Activated T-helper 17 cell treated with anti-CD3 and anti-CD28 coated beads, Interleukin-2, amount 50 U/mL, for 72 hours (primary cell): ENCODE measurements around the gene ACSL3. TPM values are rescaled to one million over a fixed set of nuclear protein-coding genes. Genes with fewer than 3 reads are reported as not detected.
"Not testable (repeated sequence)": the region's sequence is repeated elsewhere in the genome, so short reads cannot be mapped to it uniquely, and the experiment has no call there.

Experiments used
- ATAC-seq: fragments of 150-1000 bp; cut with Tn5 transposase; replicated peaks from 2 replicates; pipeline ENCODE4 v1.10.0; 2021; ENCODE audit warnings: mild to moderate bottlenecking, moderate library complexity
- H3K27ac Mint-ChIP-seq: one replicate; pipeline ENCODE4 v1.8.0; 2022; ENCODE audit warnings: mixed read lengths
- H3K27me3 Mint-ChIP-seq: one replicate; pipeline ENCODE4 v1.8.0; 2022; ENCODE audit warnings: mixed read lengths
- H3K36me3 Mint-ChIP-seq: one replicate; pipeline ENCODE4 v1.8.0; 2022; ENCODE audit warnings: low read depth, mild to moderate bottlenecking, mixed read lengths
- H3K4me1 Mint-ChIP-seq: one replicate; pipeline ENCODE4 v1.8.0; 2022; ENCODE audit warnings: mixed read lengths
- H3K4me3 Mint-ChIP-seq: one replicate; pipeline ENCODE4 v1.8.0; 2022; ENCODE audit warnings: mild to moderate bottlenecking, mixed read lengths
- H3K9me3 Mint-ChIP-seq: one replicate; pipeline ENCODE4 v1.8.0; 2022; ENCODE audit warnings: mixed read lengths
- total RNA-seq, 2 donors: library from RNA; stranded (reverse); gene quantifications; one replicate each; pipeline ENCODE4 v1.2.3, GENCODE V29; 2022

ACSL3 gene
- total RNA-seq, 2 donors from 2014 or later, result 12.9 to 32.6 TPM

GRCh38 chr2:222865301-222865700, 4.5 kb downstream of the ACSL3 start:
- ATAC-seq, result no peak
- H3K4me1 Mint-ChIP-seq, result peaks cover 11% of the 10 kb centered on the region
- no peak overlapping the region for H3K27ac Mint-ChIP-seq
- no peaks in the 10 kb centered on the region for H3K9me3 Mint-ChIP-seq
- H3K27me3 Mint-ChIP-seq, result no peaks in the 10 kb centered on the region
- H3K36me3 Mint-ChIP-seq, result no peaks in the 10 kb centered on the region
- no peak overlapping the region for H3K4me3 Mint-ChIP-seq

GRCh38 chr2:222866358-222866960, 5.6 kb downstream of the ACSL3 start:
- no peak overlapping the region for H3K27ac Mint-ChIP-seq
- H3K9me3 Mint-ChIP-seq, result no peaks in the 10 kb centered on the region

GRCh38 chr2:222868560-222869251, 7.9 kb downstream of the ACSL3 start:
- not testable (repeated sequence) for H3K36me3 Mint-ChIP-seq, ATAC-seq, H3K27me3 Mint-ChIP-seq, H3K4me1 Mint-ChIP-seq, H3K9me3 Mint-ChIP-seq, H3K4me3 Mint-ChIP-seq, H3K27ac Mint-ChIP-seq

More at GRCh38 chr2:222866358-222866960, 5.6 kb downstream of the ACSL3 start:
- no peaks in the 10 kb centered on the region for H3K36me3 Mint-ChIP-seq
- peaks cover 11% of the 10 kb centered on the region for H3K4me1 Mint-ChIP-seq
- H3K4me3 Mint-ChIP-seq, result no peak overlapping the region
- H3K27me3 Mint-ChIP-seq, result no peaks in the 10 kb centered on the region
- ATAC-seq, result no peak

GRCh38 chr2:222869252-222869560, 8.4 kb downstream of the ACSL3 start:
- H3K4me3 Mint-ChIP-seq, result no peak overlapping the region
- no peak overlapping the region for H3K27ac Mint-ChIP-seq
- H3K27me3 Mint-ChIP-seq, result no peaks in the 10 kb centered on the region
- no peak for ATAC-seq
- peaks cover 10% of the 10 kb centered on the region for H3K4me1 Mint-ChIP-seq
- H3K36me3 Mint-ChIP-seq, result no peaks in the 10 kb centered on the region
- no peaks in the 10 kb centered on the region for H3K9me3 Mint-ChIP-seq

- Mint-ChIP-seq H3K4me3 (no peak overlapping the region), H3K36me3 (no peaks in the 10 kb centered on the region), H3K9me3 (no peaks in the 10 kb centered on the region), H3K27ac (no peak overlapping the region), H3K4me1 (peaks cover 4% of the 10 kb centered on the region), H3K27me3 (no peaks in the 10 kb centered on the region)
- ATAC-seq, result no peak
These were observed 10.5 kb downstream of the ACSL3 start for GRCh38 chr2:222871291-222871690.

GRCh38 chr2:222872551-222872950, 11.7 kb downstream of the ACSL3 start:
- no peak overlapping the region for H3K4me3 Mint-ChIP-seq
- ATAC-seq, result no peak
- no peaks in the 10 kb centered on the region for H3K36me3 Mint-ChIP-seq
- H3K27me3 Mint-ChIP-seq, result no peaks in the 10 kb centered on the region
- H3K9me3 Mint-ChIP-seq, result no peaks in the 10 kb centered on the region
- H3K4me1 Mint-ChIP-seq, result peaks cover 12% of the 10 kb centered on the region
- H3K27ac Mint-ChIP-seq, result no peak overlapping the region

GRCh38 chr2:222875482-222875881, 14.6 kb downstream of the ACSL3 start:
- Mint-ChIP-seq H3K9me3 (no peaks in the 10 kb centered on the region), H3K36me3 (no peaks in the 10 kb centered on the region), H3K4me1 (peaks cover 23% of the 10 kb centered on the region), H3K4me3 (no peak overlapping the region), H3K27me3 (no peaks in the 10 kb centered on the region), H3K27ac (no peak overlapping the region)
- no peak for ATAC-seq

GRCh38 chr2:222876947-222877346, 16.1 kb downstream of the ACSL3 start:
- peaks cover 23% of the 10 kb centered on the region for H3K4me1 Mint-ChIP-seq
- no peaks in the 10 kb centered on the region for H3K9me3 Mint-ChIP-seq
- H3K4me3 Mint-ChIP-seq, result no peak overlapping the region
- no peaks in the 10 kb centered on the region for H3K36me3 Mint-ChIP-seq
- no peak for ATAC-seq
- no peaks in the 10 kb centered on the region for H3K27me3 Mint-ChIP-seq
- no peak overlapping the region for H3K27ac Mint-ChIP-seq

- no peak for ATAC-seq
- H3K4me1 Mint-ChIP-seq, result peaks cover 20% of the 10 kb centered on the region
- H3K9me3 Mint-ChIP-seq, result no peaks in the 10 kb centered on the region
- no peak overlapping the region for H3K27ac Mint-ChIP-seq
- no peak overlapping the region for H3K4me3 Mint-ChIP-seq
- H3K27me3 Mint-ChIP-seq, result no peaks in the 10 kb centered on the region
- H3K36me3 Mint-ChIP-seq, result no peaks in the 10 kb centered on the region
These were observed 16.9 kb downstream of the ACSL3 start for GRCh38 chr2:222877556-222878300.

- no peak for ATAC-seq
- Mint-ChIP-seq H3K27me3 (no peaks in the 10 kb centered on the region), H3K4me3 (no peak overlapping the region), H3K9me3 (no peaks in the 10 kb centered on the region), H3K4me1 (peaks cover 19% of the 10 kb centered on the region), H3K27ac (peak overlapping the region; percentile 4), H3K36me3 (no peaks in the 10 kb centered on the region)
These were observed 17.6 kb downstream of the ACSL3 start for GRCh38 chr2:222878301-222878876.

- peak overlapping the region; percentile 4 for H3K27ac Mint-ChIP-seq
- no peaks in the 10 kb centered on the region for H3K27me3 Mint-ChIP-seq
- H3K9me3 Mint-ChIP-seq, result no peaks in the 10 kb centered on the region
- H3K4me3 Mint-ChIP-seq, result no peak overlapping the region
- peaks cover 19% of the 10 kb centered on the region for H3K4me1 Mint-ChIP-seq
- H3K36me3 Mint-ChIP-seq, result no peaks in the 10 kb centered on the region
- ATAC-seq, result no peak
These were observed 18.2 kb downstream of the ACSL3 start for GRCh38 chr2:222878877-222879603.

GRCh38 chr2:222879604-222879933, 18.7 kb downstream of the ACSL3 start:
- no peak overlapping the region for H3K4me3 Mint-ChIP-seq
- no peak overlapping the region for H3K27ac Mint-ChIP-seq

GRCh38 chr2:222882484-222882928, 21.7 kb downstream of the ACSL3 start:
- Mint-ChIP-seq H3K27me3 (no peaks in the 10 kb centered on the region), H3K36me3 (no peaks in the 10 kb centered on the region), H3K27ac (no peak overlapping the region), H3K4me1 (peaks cover 11% of the 10 kb centered on the region), H3K9me3 (no peaks in the 10 kb centered on the region), H3K4me3 (no peak overlapping the region)
- no peak for ATAC-seq

More at GRCh38 chr2:222879604-222879933, 18.7 kb downstream of the ACSL3 start:
- Mint-ChIP-seq H3K9me3 (no peaks in the 10 kb centered on the region), H3K36me3 (no peaks in the 10 kb centered on the region), H3K27me3 (no peaks in the 10 kb centered on the region), H3K4me1 (peaks cover 19% of the 10 kb centered on the region)
- ATAC-seq, result no peak

- ATAC-seq, result no peak
- no peak overlapping the region for H3K27ac Mint-ChIP-seq
- H3K9me3 Mint-ChIP-seq, result no peaks in the 10 kb centered on the region
- no peaks in the 10 kb centered on the region for H3K27me3 Mint-ChIP-seq
- H3K36me3 Mint-ChIP-seq, result no peaks in the 10 kb centered on the region
- H3K4me3 Mint-ChIP-seq, result no peak overlapping the region
- peaks cover 10% of the 10 kb centered on the region for H3K4me1 Mint-ChIP-seq
These were observed 22.6 kb downstream of the ACSL3 start for GRCh38 chr2:222883420-222883819.
